Mammary epithelial cell (primary cell): ENCODE results near the gene ABCA10.

ENCODE experiments used
- EZH2 ChIP-seq: IDR thresholded peaks from 2 replicates; pipeline ENCODE4 v1.6.1; 2012; ENCODE audit warnings: low read length, inconsistent platforms, borderline replicate concordance
- TF ChIP-seq, protein P1 (sequence below), 2 donors: IDR thresholded peaks in 1 of 2; conservative IDR thresholded peaks in 1 of 2; 2 replicates each; pipeline ENCODE4 v1.5.1; 2011 to 2012; ENCODE audit warnings: inconsistent platforms in 2 of 2, low read length in 2 of 2, mild to moderate bottlenecking in 2 of 2, control low read depth in 1 of 2, low read depth in 1 of 2; ENCODE audit not compliant: insufficient read depth in 1 of 2; ENCODE audit errors: extremely low read depth in 1 of 2

DNA sequence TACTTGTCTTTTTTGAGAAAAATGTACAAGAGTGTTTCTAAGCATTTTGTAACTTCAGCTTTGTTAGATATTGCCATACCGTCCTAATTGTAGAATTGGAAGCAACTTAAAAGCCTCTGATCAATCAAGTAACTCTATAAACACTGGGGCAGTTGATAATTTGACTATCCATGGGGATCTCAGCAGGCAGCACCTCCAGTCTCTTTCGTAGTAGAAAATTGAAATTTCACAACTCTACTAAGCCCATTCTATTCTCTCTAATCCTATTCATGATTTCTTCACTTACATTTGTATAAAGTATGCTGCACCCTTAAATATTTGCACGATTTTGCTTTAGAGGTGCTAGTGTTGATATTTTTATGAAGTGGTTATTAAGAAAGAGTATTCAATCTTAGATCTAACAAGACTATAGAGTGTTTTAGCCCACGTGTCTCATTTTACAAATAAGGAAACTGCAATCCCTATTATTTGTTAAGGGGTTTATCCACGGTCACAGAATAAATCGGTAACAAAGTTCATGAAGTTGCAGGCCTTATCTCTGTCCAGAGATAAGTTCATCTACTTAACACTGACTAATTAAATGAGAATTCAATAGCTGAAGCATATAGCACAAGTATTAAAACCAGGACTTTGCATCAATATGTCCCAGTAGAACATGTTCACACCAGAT, 97.9 kb downstream of the ABCA10 start:
- TF ChIP-seq, protein P1, sequence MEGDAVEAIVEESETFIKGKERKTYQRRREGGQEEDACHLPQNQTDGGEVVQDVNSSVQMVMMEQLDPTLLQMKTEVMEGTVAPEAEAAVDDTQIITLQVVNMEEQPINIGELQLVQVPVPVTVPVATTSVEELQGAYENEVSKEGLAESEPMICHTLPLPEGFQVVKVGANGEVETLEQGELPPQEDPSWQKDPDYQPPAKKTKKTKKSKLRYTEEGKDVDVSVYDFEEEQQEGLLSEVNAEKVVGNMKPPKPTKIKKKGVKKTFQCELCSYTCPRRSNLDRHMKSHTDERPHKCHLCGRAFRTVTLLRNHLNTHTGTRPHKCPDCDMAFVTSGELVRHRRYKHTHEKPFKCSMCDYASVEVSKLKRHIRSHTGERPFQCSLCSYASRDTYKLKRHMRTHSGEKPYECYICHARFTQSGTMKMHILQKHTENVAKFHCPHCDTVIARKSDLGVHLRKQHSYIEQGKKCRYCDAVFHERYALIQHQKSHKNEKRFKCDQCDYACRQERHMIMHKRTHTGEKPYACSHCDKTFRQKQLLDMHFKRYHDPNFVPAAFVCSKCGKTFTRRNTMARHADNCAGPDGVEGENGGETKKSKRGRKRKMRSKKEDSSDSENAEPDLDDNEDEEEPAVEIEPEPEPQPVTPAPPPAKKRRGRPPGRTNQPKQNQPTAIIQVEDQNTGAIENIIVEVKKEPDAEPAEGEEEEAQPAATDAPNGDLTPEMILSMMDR (conservative IDR thresholded peaks at IDR 0.05 in 1 of 2, IDR thresholded peaks at IDR 0.05 in 1 of 2; ENCODE audit: extremely low read depth in 1 of 2, insufficient read depth in 1 of 2, low read depth in 1 of 2, low read length in 2 of 2): no peak
- no peak for TF ChIP-seq EZH2
